ENCODE results near the gene LAMC3. TPM values are rescaled to one million over a fixed set of nuclear protein-coding genes. Genes with fewer than 3 reads are reported as not detected.

LAMC3 gene
- total RNA-seq, 1 donor from 2014 or later: 1.6 TPM

DNA sequence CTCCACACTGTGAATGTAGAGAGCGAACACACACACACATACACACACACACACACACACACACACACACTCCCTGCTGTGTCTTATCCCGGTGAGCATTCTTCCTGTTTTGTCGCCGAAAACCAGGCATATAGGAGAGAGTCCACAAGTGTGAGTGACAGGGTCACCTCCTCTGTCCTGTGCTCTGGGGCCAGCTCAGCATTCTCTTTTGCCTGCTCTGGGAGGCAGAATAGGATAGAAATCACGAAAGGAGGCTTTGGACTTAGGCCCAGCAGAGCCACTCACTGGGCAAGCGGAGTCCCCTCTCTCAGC lies 3.0 kb downstream of the LAMC3 start:
- intact Hi-C loops (cut with DNase I): no loop called here
- TF ChIP-seq CTCF (IDR thresholded peaks at IDR 0.05): no peak
- DNase-seq (ENCODE audit: low spot score in 2 of 2): no peak
- Histone ChIP-seq H3K4me3 (no peak overlapping the region), H3K9me3 (no peaks in the 10 kb centered on the region), H3K27me3 (no peaks in the 10 kb centered on the region), H3K36me3 (no peaks in the 10 kb centered on the region), H3K27ac (no peak overlapping the region), H3K4me1 (no peaks in the 10 kb centered on the region)

DNA sequence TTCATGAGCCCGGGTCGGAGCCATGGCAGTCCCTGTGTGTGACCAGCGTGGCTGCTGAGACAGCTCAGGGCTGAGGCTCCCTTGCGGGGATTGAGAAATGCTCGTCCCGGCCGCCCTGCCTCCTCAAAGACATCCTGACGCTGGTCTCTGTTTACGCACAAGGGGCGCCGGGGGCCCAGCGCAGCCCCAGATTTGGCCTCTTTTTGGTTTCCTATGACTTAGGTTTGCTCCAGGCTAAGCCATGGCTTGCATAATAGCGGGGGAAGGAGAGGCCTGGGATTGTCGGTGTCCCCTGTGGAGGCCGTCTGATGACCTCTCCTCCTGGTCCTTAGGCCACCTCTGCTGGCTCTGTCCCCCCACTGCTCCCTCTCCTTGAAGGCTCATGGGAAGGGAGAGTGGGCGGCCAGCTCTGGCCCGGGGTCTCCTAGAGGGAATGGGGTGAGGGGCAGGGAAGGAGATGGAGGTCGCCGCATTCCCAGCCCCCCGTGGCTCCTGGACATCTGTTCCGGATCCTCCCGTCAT lies 3.5 kb downstream of the LAMC3 start:
- intact Hi-C loops (cut with DNase I): no loop called here
- no peak overlapping the region for H3K4me3 ChIP-seq
- H3K9me3 ChIP-seq: no peaks in the 10 kb centered on the region
- no peak for TF ChIP-seq CTCF (IDR thresholded peaks at IDR 0.05)
- no peak for DNase-seq (ENCODE audit: low spot score in 2 of 2)
- no peaks in the 10 kb centered on the region for H3K36me3 ChIP-seq
- no peaks in the 10 kb centered on the region for H3K27me3 ChIP-seq
- H3K27ac ChIP-seq: no peak overlapping the region
- H3K4me1 ChIP-seq: no peaks in the 10 kb centered on the region

DNA sequence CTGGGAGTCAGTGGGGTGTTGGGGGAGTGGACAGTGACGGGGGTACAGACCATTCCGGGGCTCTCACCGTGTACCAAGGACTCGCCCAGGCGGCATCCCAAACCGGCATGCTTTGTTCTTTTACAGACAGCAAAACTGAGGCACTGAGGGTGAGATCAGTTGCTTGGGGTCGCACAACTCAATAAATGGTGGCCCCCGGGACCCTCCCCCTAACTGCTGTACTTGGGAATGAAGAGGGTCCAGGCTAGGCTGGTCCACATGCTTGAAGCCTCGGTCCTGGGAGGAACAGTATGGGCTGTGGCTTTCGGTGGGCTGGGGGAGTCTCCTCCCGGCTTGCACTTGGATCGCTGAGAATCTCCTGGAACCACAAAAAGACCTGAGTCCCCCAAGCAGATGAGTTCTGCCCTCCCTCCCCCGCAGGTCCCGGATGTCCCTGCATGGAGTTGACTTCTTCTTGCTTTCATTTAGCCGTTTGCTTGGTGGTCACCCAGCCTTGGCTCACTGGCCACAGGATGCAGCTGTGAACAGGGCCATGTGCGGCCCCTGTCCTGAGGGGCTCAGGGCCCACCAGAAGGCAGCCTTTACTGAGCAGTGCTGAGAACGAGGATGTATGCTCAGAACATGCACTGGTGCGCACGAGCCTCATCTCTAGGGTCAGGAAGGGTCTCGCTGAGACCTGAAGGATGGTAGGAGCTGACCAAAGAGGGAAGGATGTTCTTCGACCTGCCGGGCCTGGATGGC lies 4.2 kb downstream of the LAMC3 start:
- Histone ChIP-seq H3K27ac (no peak overlapping the region), H3K36me3 (no peaks in the 10 kb centered on the region), H3K9me3 (no peaks in the 10 kb centered on the region), H3K4me1 (no peaks in the 10 kb centered on the region), H3K27me3 (no peaks in the 10 kb centered on the region), H3K4me3 (no peak overlapping the region)
- no peak for TF ChIP-seq CTCF (IDR thresholded peaks at IDR 0.05)
- no peak for DNase-seq (ENCODE audit: low spot score in 2 of 2)
- intact Hi-C loops (cut with DNase I): no loop called here

DNA sequence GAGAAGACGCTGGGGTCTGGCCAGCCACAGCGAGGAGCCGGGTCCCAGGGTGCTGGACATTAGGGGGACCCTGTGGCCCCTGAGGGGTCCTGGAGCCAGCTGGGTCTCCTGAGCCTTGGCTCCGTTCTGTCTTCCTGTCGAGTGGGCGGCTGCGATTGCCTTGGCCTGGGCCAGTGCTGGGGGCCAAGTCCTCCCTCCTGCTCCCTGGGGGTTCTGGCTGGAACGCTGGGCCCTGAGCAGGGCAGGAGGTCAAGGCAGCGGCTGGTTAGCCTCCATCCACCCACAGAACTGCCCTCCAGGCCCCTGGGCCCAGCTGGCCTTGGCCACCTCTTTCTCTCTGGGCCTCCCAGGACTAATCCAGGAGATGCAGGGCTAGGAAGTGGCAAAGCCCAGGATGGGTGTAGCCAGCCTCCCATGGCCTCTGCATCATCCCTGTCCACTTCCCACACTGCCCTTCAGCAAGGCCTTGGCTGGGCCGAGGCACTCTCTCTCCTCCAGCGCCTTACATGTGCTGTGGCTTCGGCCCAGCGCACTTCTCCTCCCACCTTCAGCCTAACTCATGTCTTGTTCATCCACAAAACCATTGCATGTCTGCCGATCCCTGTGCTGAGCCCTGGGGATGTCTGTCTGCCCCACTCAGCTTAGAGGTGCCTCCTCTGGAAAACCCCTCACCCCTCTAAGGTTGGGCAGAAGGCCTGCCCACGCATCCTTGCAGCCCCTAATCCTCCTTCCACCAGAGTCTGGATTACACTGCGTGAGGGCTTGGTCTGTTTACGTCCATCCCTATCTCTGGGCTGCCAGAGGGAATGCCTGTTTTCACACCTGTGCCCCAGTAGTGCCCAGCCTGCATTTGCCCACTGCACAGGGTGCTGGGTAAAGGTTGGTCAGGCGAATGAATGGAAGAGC lies 5.0 kb downstream of the LAMC3 start:
- Histone ChIP-seq H3K4me3 (no peak overlapping the region), H3K4me1 (no peaks in the 10 kb centered on the region), H3K36me3 (no peaks in the 10 kb centered on the region), H3K9me3 (no peaks in the 10 kb centered on the region), H3K27ac (no peak overlapping the region), H3K27me3 (no peaks in the 10 kb centered on the region)
- no peak for DNase-seq (ENCODE audit: low spot score in 2 of 2)
- intact Hi-C loops (cut with DNase I): no loop called here
- TF ChIP-seq CTCF (IDR thresholded peaks at IDR 0.05): no peak

DNA sequence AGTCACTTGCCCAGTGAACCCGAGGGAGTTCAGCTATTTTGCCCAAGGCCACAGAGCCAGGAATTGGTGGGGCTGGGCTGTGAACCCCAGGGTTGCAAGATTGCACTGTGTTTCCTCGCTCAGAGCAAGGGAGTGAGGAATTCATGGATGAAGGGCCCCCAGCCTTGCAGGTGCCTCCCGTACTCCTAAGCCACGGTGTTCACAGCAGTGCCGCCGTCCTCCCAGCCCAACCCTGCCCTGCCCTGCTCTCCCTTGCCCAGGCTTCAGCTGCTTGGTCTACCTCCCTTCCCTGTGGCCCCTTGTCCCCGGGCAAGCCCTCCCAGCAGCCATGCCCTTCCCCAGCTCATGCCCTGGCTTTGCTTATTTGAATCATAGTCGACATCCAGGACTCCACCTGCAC lies 6.1 kb downstream of the LAMC3 start:
- intact Hi-C loops (cut with DNase I): no loop called here
- no peaks in the 10 kb centered on the region for H3K9me3 ChIP-seq
- no peak overlapping the region for H3K27ac ChIP-seq
- no peak for TF ChIP-seq CTCF (IDR thresholded peaks at IDR 0.05)
- no peaks in the 10 kb centered on the region for H3K36me3 ChIP-seq
- DNase-seq (ENCODE audit: low spot score in 2 of 2): no peak
- H3K4me1 ChIP-seq: no peaks in the 10 kb centered on the region
- H3K27me3 ChIP-seq: no peaks in the 10 kb centered on the region
- no peak overlapping the region for H3K4me3 ChIP-seq
